MM.1S (cell line): ENCODE data around the gene MEGF11.

Experiments
- CTCF ChIP-seq: fragments of 300-600 bp; sonication (generic); IDR thresholded peaks from 2 replicates; pipeline ENCODE4 v1.5.1; 2016; ENCODE audit warnings: antibody characterized with exemption, low read length, mixed read lengths
- EZH2 ChIP-seq: fragments of 300-600 bp; sonication (generic); optimal IDR thresholded peaks from 2 replicates; pipeline ENCODE3; 2017; ENCODE audit warnings: low read depth, mild to moderate bottlenecking, antibody characterized with exemption, low read length, mixed read lengths
- EZH2phosphoT487 ChIP-seq: fragments of 300-600 bp; sonication (generic); IDR thresholded peaks from 2 replicates; pipeline ENCODE4 v1.6.1; 2018; ENCODE audit warnings: antibody characterized with exemption, low read length

GRCh38 chr15:66025972-66026371 is 227.6 kb downstream of the MEGF11 start:
- TF ChIP-seq EZH2 (no peak), CTCF (no peak), EZH2phosphoT487 (no peak)
